Posterior cingulate gyrus (tissue), 11 donors: Measurements from ENCODE around the gene ORAI1.

Experiments
- DNase-seq, 10 donors: peaks; one replicate each; pipeline versions ENCODE4 v3.0.0 to v3.0.0-alpha.2; 2020 to 2021; ENCODE audit warnings: mixed read lengths in 3 of 10
- intact Hi-C: fragments of 100-400 bp; cut with DNase I; formaldehyde crosslinking; loops from one replicate; pipeline ENCODE4 v1.15.1; 2023

Gene ORAI1

DNA sequence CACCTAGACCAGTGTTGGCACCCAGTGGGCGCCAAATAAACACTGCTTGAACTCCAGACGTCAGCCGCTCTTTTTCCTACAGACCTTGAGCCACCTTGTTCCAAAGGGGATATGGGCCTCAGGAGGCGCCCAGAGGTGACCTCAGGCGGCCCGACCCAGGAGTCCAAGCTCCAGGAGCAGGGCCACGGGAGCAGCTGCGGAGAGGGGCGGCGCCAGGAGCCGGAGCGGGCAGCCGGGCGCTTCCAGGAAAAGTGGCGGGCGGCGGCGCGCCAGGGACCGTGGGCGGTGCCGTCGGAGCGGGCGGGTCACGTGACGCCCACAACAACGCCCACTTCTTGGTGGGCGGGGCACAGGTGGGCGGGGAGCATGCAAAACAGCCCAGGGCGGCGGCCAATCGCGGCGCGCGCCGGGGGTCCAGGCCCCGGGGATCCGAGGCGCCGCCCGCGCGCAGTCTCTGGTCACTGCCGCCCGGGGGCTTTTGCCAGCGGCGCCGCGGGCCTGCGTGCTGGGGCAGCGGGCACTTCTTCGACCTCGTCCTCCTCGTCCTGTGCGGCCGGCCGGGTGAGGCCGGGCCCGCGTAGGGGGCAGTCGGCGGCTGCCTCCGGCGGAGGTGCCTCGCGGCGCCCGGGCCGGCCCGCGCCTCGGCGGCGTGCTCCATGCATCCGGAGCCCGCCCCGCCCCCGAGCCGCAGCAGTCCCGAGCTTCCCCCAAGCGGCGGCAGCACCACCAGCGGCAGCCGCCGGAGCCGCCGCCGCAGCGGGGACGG lies at the start of gene ORAI1:
ORAI1 (plus strand) TSS at position 444 of the 766 bp plus-strand sequence.
- intact Hi-C loops: loop anchor here (2.0 to 5.0 kb wide), 2 partner anchors 43 to 56 kb away; no protein-coding TSS in a partner anchor
- DNase-seq: peak; percentile 85 to 99 (median 92)

DNA sequence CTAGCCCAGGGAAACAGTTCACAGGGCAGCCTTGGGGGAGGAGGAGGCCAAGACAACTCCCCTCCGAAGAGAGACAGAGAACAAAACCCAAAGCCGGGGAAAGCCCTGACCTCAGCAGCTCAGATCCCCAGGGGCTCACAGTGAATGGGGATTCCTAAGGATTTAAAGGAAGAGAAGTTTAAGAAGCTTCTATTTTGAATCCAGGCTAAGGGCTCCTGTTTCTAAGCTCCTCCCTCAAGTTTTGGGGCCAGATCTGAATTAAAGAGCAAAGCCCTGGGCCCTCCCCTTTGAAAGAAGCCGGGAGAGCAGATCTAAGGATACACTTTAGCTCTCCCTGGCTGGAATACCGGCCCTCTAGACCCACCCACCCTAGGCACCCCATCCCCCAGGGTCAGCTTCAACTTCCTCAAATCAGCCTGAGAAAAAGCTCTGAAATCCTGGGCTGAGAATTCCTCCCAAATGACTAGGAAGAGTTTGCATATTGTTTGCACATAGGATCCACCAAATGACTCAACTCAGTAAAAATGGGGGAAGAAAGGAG lies 49.4 kb upstream of the ORAI1 start:
- intact Hi-C loops: loop anchor here (10.0 kb wide), 1 partner anchor 72 kb away; no protein-coding TSS in a partner anchor
- DNase-seq: peak in 1 of 10 donors; percentile 22

- intact Hi-C loops: loop anchor here (10.0 kb wide), 1 partner anchor 73 kb away; no protein-coding TSS in a partner anchor
- peak in 1 of 10 donors; percentile 56 for DNase-seq
Observed at GRCh38 chr12:121577443-121578180, 48.7 kb upstream of the ORAI1 start.

- peak in 5 of 10 donors; percentile 36 to 91 (median 77) for DNase-seq
- intact Hi-C loops: loop anchor here (10.0 kb wide), 1 partner anchor 74 kb away; no protein-coding TSS in a partner anchor
Observed at GRCh38 chr12:121578230-121579189, 47.8 kb upstream of the ORAI1 start.

GRCh38 chr12:121579190-121579791 lies 47.0 kb upstream of the ORAI1 start:
- DNase-seq: peak in 9 of 10 donors; percentile 30 to 89 (median 46)
- intact Hi-C loops: loop anchor here (10.0 kb wide), 1 partner anchor 74 kb away; no protein-coding TSS in a partner anchor

DNA sequence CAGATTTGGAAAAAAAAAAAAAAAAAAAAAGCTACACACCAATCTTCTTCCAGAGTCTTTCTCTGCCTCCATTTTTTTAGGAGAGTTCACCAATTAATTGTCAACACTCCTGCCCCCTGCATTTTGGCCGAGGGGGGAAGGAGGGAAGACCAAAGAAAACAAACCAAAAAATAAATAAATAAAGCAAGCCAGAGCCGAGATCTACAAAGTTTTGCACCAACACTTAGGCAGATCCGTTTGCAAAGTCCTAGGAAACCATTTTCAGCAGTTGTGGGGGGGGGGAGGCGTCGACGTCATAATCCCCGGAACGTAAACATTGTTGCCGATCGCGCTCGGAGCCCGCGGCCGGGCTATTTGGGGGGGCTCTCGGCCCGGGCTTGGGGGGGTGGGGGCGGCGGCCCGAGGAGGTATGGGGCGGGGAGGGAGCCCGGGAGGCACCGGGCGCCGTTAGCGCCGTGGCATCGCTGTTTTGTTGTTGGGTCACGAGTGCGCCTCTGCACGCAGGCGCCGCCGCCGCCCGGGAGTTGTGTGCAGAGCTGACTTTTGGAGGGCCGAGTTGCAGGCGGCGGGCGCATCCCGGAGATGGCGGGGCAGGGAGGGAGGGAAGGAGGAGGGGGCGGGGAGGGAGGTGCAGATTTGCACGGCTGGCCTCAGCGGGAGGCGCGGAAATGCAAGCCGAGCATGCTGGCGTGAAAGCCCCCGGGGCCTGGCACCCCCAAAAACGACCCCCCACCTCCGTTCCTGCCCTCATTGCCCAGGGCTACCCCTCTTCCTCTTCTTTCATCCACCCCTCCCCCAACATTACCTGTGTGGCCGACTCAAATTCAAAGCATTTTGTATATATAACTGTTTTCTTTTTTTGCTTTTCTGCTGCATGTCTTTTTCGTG lies 46.1 kb upstream of the ORAI1 start:
- intact Hi-C loops: loop anchor here (5.0 to 10.0 kb wide), 2 partner anchors 43 to 75 kb away; no protein-coding TSS in a partner anchor
- DNase-seq: peak; percentile 61 to 96 (median 76)

DNA sequence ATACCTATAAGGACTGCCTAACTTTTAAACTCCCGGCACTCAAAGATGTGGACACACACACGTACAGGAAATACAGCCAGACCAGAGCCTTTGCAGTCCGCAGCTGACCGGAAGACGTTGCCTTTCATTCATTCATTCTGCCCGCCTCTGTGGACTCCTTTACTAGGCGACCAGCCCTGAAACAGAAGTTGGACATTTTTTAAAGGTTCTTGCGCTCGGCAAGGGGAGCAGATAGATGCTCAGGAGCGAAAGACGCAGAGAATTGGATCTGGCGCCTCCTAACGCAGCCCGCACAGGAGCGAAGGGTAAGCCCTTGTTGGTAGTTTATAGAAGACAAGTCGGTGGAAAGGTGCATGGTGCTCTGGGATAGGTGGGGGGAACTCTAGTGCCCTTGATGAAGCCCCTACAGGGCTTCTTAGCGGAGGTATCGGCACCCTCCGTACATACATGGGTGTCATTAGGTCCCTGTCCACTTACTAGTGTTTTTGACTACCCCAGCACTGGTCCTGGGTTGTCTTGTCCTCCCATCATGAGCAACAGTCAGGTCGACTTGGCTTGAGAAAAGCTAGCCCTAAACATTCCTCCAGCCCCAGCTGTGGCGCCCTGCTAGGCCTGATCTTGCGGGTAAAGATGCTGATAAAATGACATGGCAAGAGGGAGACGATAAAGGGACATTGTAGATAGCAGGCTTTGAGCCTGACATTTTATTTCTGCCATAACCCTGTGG lies 45.2 kb upstream of the ORAI1 start, which contains the start of gene KDM2B:
KDM2B (minus strand) TSS at position 65 of the 727 bp plus-strand sequence. CDS start 112 bp downstream, outside the sequence.
- peak in 8 of 10 donors; percentile 32 to 87 (median 52) for DNase-seq
- intact Hi-C loops: loop anchor here (5.0 kb wide), 1 partner anchor 44 kb away; no protein-coding TSS in a partner anchor

- peak in 4 of 10 donors; percentile 27 to 81 (median 72) for DNase-seq
- intact Hi-C loops: loop anchor here (2.0 to 5.0 kb wide), 2 partner anchors 45 kb away; partner anchors contain the start of gene ORAI1
Observed at GRCh38 chr12:121581686-121582429, 44.5 kb upstream of the ORAI1 start.

DNA sequence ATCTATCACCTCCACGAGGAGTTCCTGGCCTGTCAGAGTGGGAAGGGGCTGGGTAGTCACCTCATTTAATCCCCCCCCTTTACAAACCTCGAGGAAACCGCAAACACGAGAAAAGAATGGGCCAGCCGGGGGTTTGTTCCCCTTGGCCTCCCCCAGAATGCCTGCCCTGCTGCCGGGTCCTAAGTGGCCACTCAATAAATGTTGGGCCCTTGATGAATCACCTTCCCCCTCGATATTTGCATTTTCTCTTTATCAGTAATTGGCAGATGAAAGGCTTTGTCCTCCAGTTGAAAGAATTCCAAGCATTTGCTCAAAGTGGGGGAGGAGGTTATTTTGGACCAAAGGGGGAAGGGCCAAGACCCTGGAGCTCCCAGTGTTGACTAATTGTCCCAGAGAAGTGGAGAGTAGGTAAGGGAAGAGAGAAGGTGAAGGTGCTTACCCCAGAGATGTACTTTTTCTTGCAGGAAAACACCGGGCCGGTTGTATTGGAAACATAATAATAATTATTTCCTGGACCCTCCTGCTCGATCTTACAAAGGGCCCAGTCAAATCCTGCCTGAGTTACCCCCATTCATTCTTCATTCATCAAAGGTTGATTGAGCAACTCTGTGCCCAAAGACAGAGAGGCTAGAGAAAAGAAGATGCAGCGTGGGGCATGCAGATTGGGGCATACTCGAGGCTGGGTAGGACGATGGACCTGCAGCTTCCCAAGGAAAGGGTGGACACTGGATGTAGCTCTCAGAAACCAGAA lies 43.6 kb upstream of the ORAI1 start:
- DNase-seq: peak in 3 of 10 donors; percentile 33 to 57 (median 35)
- intact Hi-C loops: loop anchor here (2.0 to 5.0 kb wide), 2 partner anchors 44 to 45 kb away; partner anchors contain the start of gene ORAI1

GRCh38 chr12:121583334-121583661 lies 43.0 kb upstream of the ORAI1 start:
- intact Hi-C loops: loop anchor here (2.0 to 5.0 kb wide), 2 partner anchors 44 to 46 kb away; partner anchors contain the start of gene ORAI1
- DNase-seq: peak in 2 of 10 donors; percentile 11 to 36

DNA sequence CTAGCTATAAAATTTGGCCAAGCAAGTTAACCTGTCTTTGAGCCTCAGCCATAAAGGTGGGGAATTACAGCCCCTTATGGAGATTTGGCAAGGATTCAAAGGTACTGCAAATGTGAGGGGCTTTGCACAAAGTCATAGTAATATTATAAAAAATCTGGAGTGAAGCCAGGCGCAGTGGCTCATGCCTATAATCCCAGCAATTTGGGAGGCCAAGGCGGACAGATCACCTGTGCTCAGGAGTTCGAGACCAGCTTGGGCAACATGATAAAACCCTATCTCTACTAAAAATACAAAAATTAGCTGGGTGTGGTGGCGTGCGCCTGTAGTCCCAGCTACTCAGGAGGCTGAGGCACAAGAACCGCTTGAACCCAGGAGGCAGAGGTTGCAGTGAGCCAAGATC lies 41.4 kb upstream of the ORAI1 start:
- intact Hi-C loops: loop anchor here (5.0 kb wide), 1 partner anchor 48 kb away; no protein-coding TSS in a partner anchor
- peak in 1 of 10 donors; percentile 19 for DNase-seq

- intact Hi-C loops: no loop called here
- peak in 1 of 10 donors; percentile 12 for DNase-seq
Observed at GRCh38 chr12:121590476-121591143, 35.7 kb upstream of the ORAI1 start.

GRCh38 chr12:121592320-121592719 lies 34.0 kb upstream of the ORAI1 start:
- no peak for DNase-seq
- intact Hi-C loops: no loop called here

GRCh38 chr12:121595520-121595919 lies 30.8 kb upstream of the ORAI1 start:
- DNase-seq: peak in 1 of 10 donors; percentile 10
- intact Hi-C loops: no loop called here

GRCh38 chr12:121596526-121596925 lies 29.8 kb upstream of the ORAI1 start:
- DNase-seq: no peak
- intact Hi-C loops: no loop called here
